OCI-LY7 (cell line): Measurements from ENCODE around the gene KLHL22.
"Not testable (repeated sequence)": the region's sequence is repeated elsewhere in the genome, so short reads cannot be mapped to it uniquely, and the experiment has no call there.

ENCODE experiments used
- EZH2phosphoT487 ChIP-seq: fragments of 200-600 bp; sonication (generic); IDR thresholded peaks from 2 replicates; pipeline ENCODE4 v1.6.1; 2018; ENCODE audit warnings: low read depth, borderline replicate concordance, mild to moderate bottlenecking, mixed run types, antibody characterized with exemption, low read length, moderate library complexity, mixed read lengths
- TF ChIP-seq, protein P1 (sequence below): fragments of 200-600 bp; sonication (generic); conservative IDR thresholded peaks from 2 replicates; pipeline ENCODE4 v1.5.1; 2014; ENCODE audit warnings: mild to moderate bottlenecking, antibody characterized with exemption, low read length, moderate library complexity, mixed read lengths

DNA sequence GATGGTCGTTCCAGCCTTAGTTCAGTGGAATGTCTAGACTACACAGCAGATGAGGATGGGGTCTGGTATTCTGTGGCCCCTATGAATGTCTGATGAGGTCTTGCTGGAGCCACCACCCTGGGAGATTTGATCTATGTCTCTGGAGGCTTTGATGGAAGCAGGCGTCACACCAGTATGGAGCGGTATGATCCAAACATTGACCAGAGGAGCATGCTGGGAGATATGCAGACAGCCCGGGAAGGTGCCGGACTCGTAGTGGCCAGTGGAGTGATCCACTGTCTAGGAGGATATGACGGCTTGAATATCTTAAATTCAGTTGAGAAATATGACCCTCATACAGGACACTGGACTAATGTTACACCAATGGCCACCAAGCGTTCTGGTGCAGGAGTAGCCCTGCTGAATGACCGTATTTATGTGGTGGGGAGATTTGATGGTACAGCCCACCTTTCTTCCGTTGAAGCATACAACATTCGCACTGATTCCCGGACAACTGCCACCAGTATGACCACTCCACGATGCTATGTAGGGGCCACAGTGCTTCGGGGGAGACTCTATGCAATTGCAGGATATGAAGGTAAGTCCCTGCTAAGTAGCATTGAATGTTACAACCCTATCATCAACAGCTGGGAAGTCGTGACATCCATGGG lies 44.3 kb downstream of the KLHL22 start:
- TF ChIP-seq EZH2phosphoT487 = not testable (repeated sequence)
- TF ChIP-seq, protein P1, sequence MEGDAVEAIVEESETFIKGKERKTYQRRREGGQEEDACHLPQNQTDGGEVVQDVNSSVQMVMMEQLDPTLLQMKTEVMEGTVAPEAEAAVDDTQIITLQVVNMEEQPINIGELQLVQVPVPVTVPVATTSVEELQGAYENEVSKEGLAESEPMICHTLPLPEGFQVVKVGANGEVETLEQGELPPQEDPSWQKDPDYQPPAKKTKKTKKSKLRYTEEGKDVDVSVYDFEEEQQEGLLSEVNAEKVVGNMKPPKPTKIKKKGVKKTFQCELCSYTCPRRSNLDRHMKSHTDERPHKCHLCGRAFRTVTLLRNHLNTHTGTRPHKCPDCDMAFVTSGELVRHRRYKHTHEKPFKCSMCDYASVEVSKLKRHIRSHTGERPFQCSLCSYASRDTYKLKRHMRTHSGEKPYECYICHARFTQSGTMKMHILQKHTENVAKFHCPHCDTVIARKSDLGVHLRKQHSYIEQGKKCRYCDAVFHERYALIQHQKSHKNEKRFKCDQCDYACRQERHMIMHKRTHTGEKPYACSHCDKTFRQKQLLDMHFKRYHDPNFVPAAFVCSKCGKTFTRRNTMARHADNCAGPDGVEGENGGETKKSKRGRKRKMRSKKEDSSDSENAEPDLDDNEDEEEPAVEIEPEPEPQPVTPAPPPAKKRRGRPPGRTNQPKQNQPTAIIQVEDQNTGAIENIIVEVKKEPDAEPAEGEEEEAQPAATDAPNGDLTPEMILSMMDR = not testable (repeated sequence)
